ENCODE measurements around the gene C2CD2. TPM values are rescaled to one million over a fixed set of nuclear protein-coding genes. Genes with fewer than 3 reads are reported as not detected.

C2CD2 gene
- total RNA-seq, 1 donor from 2014 or later = 20.5 TPM

GRCh38 chr21:41914358-41914757 lies 39.5 kb downstream of the C2CD2 start:
- H3K36me3 Mint-ChIP-seq = peaks cover 21% of the 10 kb centered on the region
- TF ChIP-seq, protein P1, sequence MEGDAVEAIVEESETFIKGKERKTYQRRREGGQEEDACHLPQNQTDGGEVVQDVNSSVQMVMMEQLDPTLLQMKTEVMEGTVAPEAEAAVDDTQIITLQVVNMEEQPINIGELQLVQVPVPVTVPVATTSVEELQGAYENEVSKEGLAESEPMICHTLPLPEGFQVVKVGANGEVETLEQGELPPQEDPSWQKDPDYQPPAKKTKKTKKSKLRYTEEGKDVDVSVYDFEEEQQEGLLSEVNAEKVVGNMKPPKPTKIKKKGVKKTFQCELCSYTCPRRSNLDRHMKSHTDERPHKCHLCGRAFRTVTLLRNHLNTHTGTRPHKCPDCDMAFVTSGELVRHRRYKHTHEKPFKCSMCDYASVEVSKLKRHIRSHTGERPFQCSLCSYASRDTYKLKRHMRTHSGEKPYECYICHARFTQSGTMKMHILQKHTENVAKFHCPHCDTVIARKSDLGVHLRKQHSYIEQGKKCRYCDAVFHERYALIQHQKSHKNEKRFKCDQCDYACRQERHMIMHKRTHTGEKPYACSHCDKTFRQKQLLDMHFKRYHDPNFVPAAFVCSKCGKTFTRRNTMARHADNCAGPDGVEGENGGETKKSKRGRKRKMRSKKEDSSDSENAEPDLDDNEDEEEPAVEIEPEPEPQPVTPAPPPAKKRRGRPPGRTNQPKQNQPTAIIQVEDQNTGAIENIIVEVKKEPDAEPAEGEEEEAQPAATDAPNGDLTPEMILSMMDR (conservative IDR thresholded peaks at IDR 0.05) = no peak

DNA sequence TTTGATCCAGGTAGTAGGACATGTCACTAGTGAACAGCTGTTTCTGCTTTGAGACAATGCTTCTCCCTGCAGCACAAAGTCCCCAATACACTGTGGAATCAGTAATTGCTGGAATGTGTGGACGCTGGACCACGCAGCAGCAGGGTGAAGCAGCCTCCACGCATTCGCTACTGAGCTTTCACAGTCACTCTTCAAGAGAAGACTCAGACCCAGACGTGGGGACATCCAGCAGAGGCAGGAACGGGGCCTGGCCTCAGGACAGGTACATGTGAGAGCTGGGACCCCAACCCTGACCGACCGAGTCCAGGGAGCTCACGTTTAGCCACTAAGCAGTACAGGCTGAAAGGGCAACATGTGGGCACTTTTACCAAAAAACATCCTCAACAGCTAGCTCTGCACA lies 40.6 kb downstream of the C2CD2 start:
- Mint-ChIP-seq H3K9me3 (no peaks in the 10 kb centered on the region), H3K27ac (no peak overlapping the region), H3K36me3 (peaks cover 16% of the 10 kb centered on the region), H3K4me3 (no peak overlapping the region), H3K27me3 (no peaks in the 10 kb centered on the region), H3K4me1 (ENCODE audit: unreplicated experiment) (no peaks in the 10 kb centered on the region)
- TF ChIP-seq, protein P1 (conservative IDR thresholded peaks at IDR 0.05) = no peak
- no peak for DNase-seq (ENCODE audit: extremely low spot score, unreplicated experiment)

More at GRCh38 chr21:41914358-41914757, 39.5 kb downstream of the C2CD2 start:
- DNase-seq (ENCODE audit: extremely low spot score, unreplicated experiment) = no peak
- H3K9me3 Mint-ChIP-seq = no peaks in the 10 kb centered on the region
- no peaks in the 10 kb centered on the region for H3K4me1 Mint-ChIP-seq (ENCODE audit: unreplicated experiment)
- no peak overlapping the region for H3K27ac Mint-ChIP-seq
- no peaks in the 10 kb centered on the region for H3K27me3 Mint-ChIP-seq
- no peak overlapping the region for H3K4me3 Mint-ChIP-seq

DNA sequence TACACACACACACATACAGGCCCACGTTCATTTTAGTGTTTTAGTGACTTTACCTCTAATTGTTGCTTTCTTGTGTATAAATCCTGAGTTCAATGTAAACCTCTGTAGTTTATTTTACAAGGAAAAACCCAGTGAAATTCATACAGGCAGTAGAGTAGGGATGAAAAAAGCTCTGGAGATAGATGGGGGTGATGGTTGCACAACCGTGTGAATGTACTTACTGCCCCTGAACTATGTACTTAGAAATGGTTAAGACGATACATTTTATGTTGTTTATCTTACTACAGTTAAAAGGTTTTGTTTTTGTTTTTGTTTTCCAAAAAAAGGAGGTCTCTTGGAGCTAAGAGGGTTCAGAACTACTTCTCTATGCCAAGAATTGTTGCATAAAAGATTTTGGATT lies 45.0 kb downstream of the C2CD2 start:
- DNase-seq (ENCODE audit: extremely low spot score, unreplicated experiment) = no peak
- H3K4me1 Mint-ChIP-seq (ENCODE audit: unreplicated experiment) = no peaks in the 10 kb centered on the region
- TF ChIP-seq, protein P1 (conservative IDR thresholded peaks at IDR 0.05) = no peak
- no peak overlapping the region for H3K4me3 Mint-ChIP-seq
- peaks cover 7% of the 10 kb centered on the region for H3K36me3 Mint-ChIP-seq
- no peaks in the 10 kb centered on the region for H3K27me3 Mint-ChIP-seq
- no peaks in the 10 kb centered on the region for H3K9me3 Mint-ChIP-seq
- no peak overlapping the region for H3K27ac Mint-ChIP-seq

DNA sequence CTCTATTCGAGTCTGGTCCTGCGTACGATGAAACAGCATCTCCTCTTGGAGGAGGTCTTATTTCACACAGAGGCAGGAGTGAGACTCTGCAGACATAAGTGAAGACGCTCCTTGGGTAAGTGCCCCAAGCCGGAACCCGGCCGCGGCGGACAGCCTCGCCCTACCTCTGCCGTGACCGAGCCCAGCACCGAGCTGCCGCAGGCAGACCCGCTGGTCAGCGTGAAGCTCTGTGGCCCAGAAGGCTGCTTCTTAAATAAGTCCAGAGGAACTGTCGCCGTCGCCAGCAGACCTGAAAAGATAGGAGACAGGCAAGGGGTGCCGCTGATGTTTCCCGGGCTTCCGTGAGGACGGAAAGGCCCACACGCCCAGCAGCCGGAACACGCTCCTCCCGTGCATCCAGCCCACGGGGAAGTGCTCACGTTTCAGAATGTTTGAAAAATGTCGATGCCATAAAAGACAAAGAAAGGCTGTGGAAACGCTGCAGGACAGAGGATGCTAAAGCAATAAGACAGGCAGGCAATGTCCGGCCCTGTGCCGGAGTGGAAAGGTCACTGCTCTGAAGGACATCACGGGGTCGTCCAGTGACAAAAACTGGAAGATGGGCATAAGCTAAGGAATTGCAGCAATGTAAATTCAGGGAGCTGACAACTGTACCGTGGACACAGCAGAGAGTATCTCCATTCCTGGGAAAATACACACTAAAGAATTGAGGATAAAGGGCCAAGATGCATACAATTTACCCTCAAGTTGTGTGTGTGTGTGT lies 46.1 kb downstream of the C2CD2 start:
- Mint-ChIP-seq H3K27me3 (no peaks in the 10 kb centered on the region), H3K36me3 (peaks cover 4% of the 10 kb centered on the region), H3K9me3 (no peaks in the 10 kb centered on the region), H3K4me1 (ENCODE audit: unreplicated experiment) (no peaks in the 10 kb centered on the region), H3K27ac (no peak overlapping the region), H3K4me3 (no peak overlapping the region)
- no peak for DNase-seq (ENCODE audit: extremely low spot score, unreplicated experiment)
- TF ChIP-seq, protein P1 (conservative IDR thresholded peaks at IDR 0.05) = no peak

DNA sequence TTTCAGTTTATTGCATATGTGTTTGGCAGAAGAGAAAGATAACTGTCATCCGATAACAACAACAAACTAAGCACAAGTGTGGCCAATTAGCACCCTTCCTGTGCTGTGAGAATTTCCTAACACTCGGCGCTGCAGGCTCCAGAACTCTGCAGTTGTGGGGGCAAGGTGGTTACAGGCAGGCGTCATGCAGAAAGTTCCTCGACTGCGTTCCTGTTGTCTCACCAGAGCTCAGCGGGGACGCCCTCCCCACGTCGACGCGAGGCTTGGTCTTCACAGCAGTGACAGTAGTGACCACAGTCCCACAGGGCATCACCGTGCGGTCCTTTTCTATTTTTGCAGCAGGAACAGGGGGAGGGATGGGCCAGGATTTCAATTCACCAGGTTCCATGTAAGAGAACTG lies 47.0 kb downstream of the C2CD2 start:
- Mint-ChIP-seq H3K27me3 (no peaks in the 10 kb centered on the region), H3K4me3 (no peak overlapping the region), H3K36me3 (peaks cover 8% of the 10 kb centered on the region), H3K27ac (no peak overlapping the region), H3K4me1 (ENCODE audit: unreplicated experiment) (no peaks in the 10 kb centered on the region), H3K9me3 (no peaks in the 10 kb centered on the region)
- TF ChIP-seq, protein P1 (conservative IDR thresholded peaks at IDR 0.05) = no peak
- DNase-seq (ENCODE audit: extremely low spot score, unreplicated experiment) = no peak

Data from type B pancreatic cell (in vitro differentiated cells).